ENCODE data around the gene GAD1. TPM values are rescaled to one million over a fixed set of nuclear protein-coding genes. Genes with fewer than 3 reads are reported as not detected.

Gene GAD1
- total and polyA plus RNA-seq, 4 experiments from 2014 or later: not detected

DNA sequence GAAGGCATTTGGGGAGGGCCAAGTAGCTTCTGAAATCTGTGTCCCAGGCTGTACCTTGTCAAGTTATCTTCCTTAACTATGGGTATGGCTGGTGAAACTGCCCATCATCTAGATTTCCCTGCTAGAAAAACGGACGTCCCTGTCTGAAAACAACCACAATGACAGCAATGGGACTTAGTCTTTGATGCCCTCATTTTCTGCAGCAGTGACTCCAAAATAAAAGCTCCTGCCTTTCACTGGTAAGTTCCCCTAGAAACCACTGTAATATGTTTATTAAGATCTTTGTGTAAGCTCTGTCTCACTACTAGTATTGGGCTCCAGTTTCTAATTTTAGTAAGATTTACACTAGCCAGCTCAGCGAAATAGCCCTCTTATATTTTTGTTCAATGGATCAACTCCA is 65.2 kb downstream of the GAD1 start:
- CTCF ChIA-PET (ENCODE audit: partially characterized antibody): interaction anchor here (0.6 to 6.9 kb wide), 2 partner anchors 9 to 1751 kb away, joined by 3 to 51 read pairs; no protein-coding TSS in a partner anchor
- no peaks in the 10 kb centered on the region for H3K36me3 ChIP-seq (ENCODE audit: insufficient read depth, low read length)
- H3K27me3 ChIP-seq (ENCODE audit: insufficient read depth, low read length): no peaks in the 10 kb centered on the region
- POLR2A ChIA-PET (ENCODE audit: partially characterized antibody): no interaction called here
- peaks cover 0 to 3% (median 0%) of the 10 kb centered on the region in 8 donors for H3K9me3 Mint-ChIP-seq
- peaks cover 0 to 3% of the 10 kb centered on the region in 2 donors for H3K36me3 Mint-ChIP-seq
- no peak overlapping the region for H3K4me3 Mint-ChIP-seq
- intact Hi-C loops (cut with micrococcal nuclease): no loop called here
- no peak overlapping the region for H3K4me3 ChIP-seq (ENCODE audit: low read length in 2 of 2)
- H3K27ac Mint-ChIP-seq: no peak overlapping the region
- no peak for DNase-seq
- H3K27me3 Mint-ChIP-seq: peaks cover 8 to 15% of the 10 kb centered on the region in 2 donors
- peaks cover 5 to 11% (median 7%) of the 10 kb centered on the region in 4 donors for H3K4me1 Mint-ChIP-seq
- peaks cover 8% of the 10 kb centered on the region for H3K4me1 ChIP-seq (ENCODE audit: insufficient read depth, low read length)
- no peaks in the 10 kb centered on the region for H3K9me3 ChIP-seq (ENCODE audit: control insufficient read depth in 1 of 2, low read length in 2 of 2)
- H3K27ac ChIP-seq (ENCODE audit: low read depth, low read length): no peak overlapping the region

- Mint-ChIP-seq H3K9me3 (peaks cover 0 to 3% (median 0%) of the 10 kb centered on the region in 8 donors), H3K36me3 (peaks cover 0 to 3% of the 10 kb centered on the region in 2 donors), H3K27ac (no peak overlapping the region), H3K4me3 (no peak overlapping the region), H3K4me1 (peaks cover 5 to 10% (median 7%) of the 10 kb centered on the region in 4 donors), H3K27me3 (peaks cover 8 to 15% of the 10 kb centered on the region in 2 donors)
- intact Hi-C loops (cut with micrococcal nuclease): no loop called here
- Histone ChIP-seq H3K27ac (ENCODE audit: low read depth, low read length) (no peak overlapping the region), H3K4me3 (ENCODE audit: low read length in 2 of 2) (no peak overlapping the region), H3K4me1 (ENCODE audit: insufficient read depth, low read length) (peaks cover 8% of the 10 kb centered on the region), H3K9me3 (ENCODE audit: control insufficient read depth in 1 of 2, low read length in 2 of 2) (no peaks in the 10 kb centered on the region), H3K36me3 (ENCODE audit: insufficient read depth, low read length) (no peaks in the 10 kb centered on the region), H3K27me3 (ENCODE audit: insufficient read depth, low read length) (no peaks in the 10 kb centered on the region)
- POLR2A ChIA-PET (ENCODE audit: partially characterized antibody): no interaction called here
- DNase-seq: no peak
- CTCF ChIA-PET (ENCODE audit: partially characterized antibody): interaction anchor here (6.9 kb wide), 1 partner anchor 10 kb away, joined by 51 read pairs; no protein-coding TSS in a partner anchor
Measured at GRCh38 chr2:170882758-170883157, 66.1 kb downstream of the GAD1 start.

- DNase-seq: no peak
- peaks cover 0 to 3% of the 10 kb centered on the region in 2 donors for H3K36me3 Mint-ChIP-seq
- peaks cover 8 to 15% of the 10 kb centered on the region in 2 donors for H3K27me3 Mint-ChIP-seq
- H3K4me1 Mint-ChIP-seq: peaks cover 0 to 1% (median under 1%) of the 10 kb centered on the region in 4 donors
- H3K4me3 Mint-ChIP-seq: no peak overlapping the region
- H3K27me3 ChIP-seq (ENCODE audit: insufficient read depth, low read length): no peaks in the 10 kb centered on the region
- intact Hi-C loops (cut with micrococcal nuclease): no loop called here
- no peak overlapping the region for H3K27ac Mint-ChIP-seq
- POLR2A ChIA-PET (ENCODE audit: partially characterized antibody): no interaction called here
- no peak overlapping the region for H3K4me3 ChIP-seq (ENCODE audit: low read length in 2 of 2)
- H3K4me1 ChIP-seq (ENCODE audit: insufficient read depth, low read length): peaks cover under 1% of the 10 kb centered on the region
- H3K9me3 ChIP-seq (ENCODE audit: control insufficient read depth in 1 of 2, low read length in 2 of 2): no peaks in the 10 kb centered on the region
- CTCF ChIA-PET (ENCODE audit: partially characterized antibody): interaction anchor here (6.9 kb wide), 1 partner anchor 11 kb away, joined by 51 read pairs; no protein-coding TSS in a partner anchor
- H3K36me3 ChIP-seq (ENCODE audit: insufficient read depth, low read length): no peaks in the 10 kb centered on the region
- H3K27ac ChIP-seq (ENCODE audit: low read depth, low read length): no peak overlapping the region
- peaks cover 0 to 3% (median 0%) of the 10 kb centered on the region in 8 donors for H3K9me3 Mint-ChIP-seq
Measured at GRCh38 chr2:170883683-170884082, 67.0 kb downstream of the GAD1 start.

GRCh38 chr2:170885130-170885791 is 68.6 kb downstream of the GAD1 start:
- H3K27ac ChIP-seq (ENCODE audit: low read depth, low read length): no peak overlapping the region
- intact Hi-C loops (cut with micrococcal nuclease): no loop called here
- DNase-seq: no peak
- Mint-ChIP-seq H3K9me3 (peaks cover 0 to 3% (median 0%) of the 10 kb centered on the region in 8 donors), H3K27me3 (peaks cover 10 to 15% of the 10 kb centered on the region in 2 donors), H3K4me1 (no peaks in the 10 kb centered on the region), H3K27ac (no peak overlapping the region), H3K36me3 (peaks cover 0 to 3% of the 10 kb centered on the region in 2 donors), H3K4me3 (no peak overlapping the region)
- H3K27me3 ChIP-seq (ENCODE audit: insufficient read depth, low read length): no peaks in the 10 kb centered on the region
- ChIA-PET CTCF (ENCODE audit: partially characterized antibody) (interaction anchor here (1.4 to 6.9 kb wide), 2 partner anchors 12 to 476 kb away, joined by 3 to 51 read pairs; no protein-coding TSS in a partner anchor), POLR2A (ENCODE audit: partially characterized antibody) (no interaction called here)
- H3K4me3 ChIP-seq (ENCODE audit: low read length in 2 of 2): no peak overlapping the region
- H3K9me3 ChIP-seq (ENCODE audit: control insufficient read depth in 1 of 2, low read length in 2 of 2): no peaks in the 10 kb centered on the region
- no peaks in the 10 kb centered on the region for H3K4me1 ChIP-seq (ENCODE audit: insufficient read depth, low read length)
- no peaks in the 10 kb centered on the region for H3K36me3 ChIP-seq (ENCODE audit: insufficient read depth, low read length)

- peaks cover 0 to 3% (median 0%) of the 10 kb centered on the region in 8 donors for H3K9me3 Mint-ChIP-seq
- Histone ChIP-seq H3K4me1 (ENCODE audit: insufficient read depth, low read length) (no peaks in the 10 kb centered on the region), H3K27me3 (ENCODE audit: insufficient read depth, low read length) (no peaks in the 10 kb centered on the region), H3K9me3 (ENCODE audit: control insufficient read depth in 1 of 2, low read length in 2 of 2) (no peaks in the 10 kb centered on the region), H3K27ac (ENCODE audit: low read depth, low read length) (no peak overlapping the region), H3K36me3 (ENCODE audit: insufficient read depth, low read length) (no peaks in the 10 kb centered on the region), H3K4me3 (ENCODE audit: low read length in 2 of 2) (no peak overlapping the region)
- H3K27me3 Mint-ChIP-seq: peaks cover 10 to 15% of the 10 kb centered on the region in 2 donors
- H3K36me3 Mint-ChIP-seq: peaks cover 0 to 3% of the 10 kb centered on the region in 2 donors
- H3K4me1 Mint-ChIP-seq: no peaks in the 10 kb centered on the region
- H3K4me3 Mint-ChIP-seq: no peak overlapping the region
- ChIA-PET CTCF (ENCODE audit: partially characterized antibody) (interaction anchor here (6.9 kb wide), 1 partner anchor 13 kb away, joined by 51 read pairs; no protein-coding TSS in a partner anchor), POLR2A (ENCODE audit: partially characterized antibody) (no interaction called here)
- no peak overlapping the region for H3K27ac Mint-ChIP-seq
- no peak for DNase-seq
- intact Hi-C loops (cut with micrococcal nuclease): no loop called here
Measured at GRCh38 chr2:170886386-170886785, 69.7 kb downstream of the GAD1 start.

GRCh38 chr2:170887496-170887895 is 70.8 kb downstream of the GAD1 start:
- POLR2A ChIA-PET (ENCODE audit: partially characterized antibody): no interaction called here
- no peaks in the 10 kb centered on the region for H3K4me1 Mint-ChIP-seq
- Histone ChIP-seq H3K36me3 (ENCODE audit: insufficient read depth, low read length) (no peaks in the 10 kb centered on the region), H3K4me3 (ENCODE audit: low read length in 2 of 2) (no peak overlapping the region), H3K9me3 (ENCODE audit: control insufficient read depth in 1 of 2, low read length in 2 of 2) (no peaks in the 10 kb centered on the region), H3K27me3 (ENCODE audit: insufficient read depth, low read length) (no peaks in the 10 kb centered on the region), H3K27ac (ENCODE audit: low read depth, low read length) (no peak overlapping the region), H3K4me1 (ENCODE audit: insufficient read depth, low read length) (no peaks in the 10 kb centered on the region)
- DNase-seq: no peak
- intact Hi-C loops (cut with micrococcal nuclease): no loop called here
- peaks cover 0 to 3% of the 10 kb centered on the region in 2 donors for H3K36me3 Mint-ChIP-seq
- CTCF ChIA-PET (ENCODE audit: partially characterized antibody): no interaction called here
- peaks cover 10 to 14% of the 10 kb centered on the region in 2 donors for H3K27me3 Mint-ChIP-seq
- peaks cover 0 to 3% (median 0%) of the 10 kb centered on the region in 8 donors for H3K9me3 Mint-ChIP-seq
- no peak overlapping the region for H3K27ac Mint-ChIP-seq
- H3K4me3 Mint-ChIP-seq: no peak overlapping the region

GRCh38 chr2:170887896-170888295 is 71.2 kb downstream of the GAD1 start:
- no peak overlapping the region for H3K27ac Mint-ChIP-seq
- no peaks in the 10 kb centered on the region for H3K4me1 ChIP-seq (ENCODE audit: insufficient read depth, low read length)
- intact Hi-C loops (cut with micrococcal nuclease): no loop called here
- CTCF ChIA-PET (ENCODE audit: partially characterized antibody): no interaction called here
- H3K27me3 Mint-ChIP-seq: peaks cover 9 to 13% of the 10 kb centered on the region in 2 donors
- H3K36me3 Mint-ChIP-seq: peaks cover 0 to 3% of the 10 kb centered on the region in 2 donors
- no peaks in the 10 kb centered on the region for H3K36me3 ChIP-seq (ENCODE audit: insufficient read depth, low read length)
- H3K9me3 ChIP-seq (ENCODE audit: control insufficient read depth in 1 of 2, low read length in 2 of 2): no peaks in the 10 kb centered on the region
- POLR2A ChIA-PET (ENCODE audit: partially characterized antibody): no interaction called here
- H3K4me3 Mint-ChIP-seq: no peak overlapping the region
- no peak overlapping the region for H3K4me3 ChIP-seq (ENCODE audit: low read length in 2 of 2)
- DNase-seq: no peak
- no peaks in the 10 kb centered on the region for H3K4me1 Mint-ChIP-seq
- no peak overlapping the region for H3K27ac ChIP-seq (ENCODE audit: low read depth, low read length)
- H3K9me3 Mint-ChIP-seq: peaks cover 0 to 3% (median 0%) of the 10 kb centered on the region in 8 donors
- no peaks in the 10 kb centered on the region for H3K27me3 ChIP-seq (ENCODE audit: insufficient read depth, low read length)

All from CD4-positive, alpha-beta memory T cell (primary cell).